HG02852 (cell line): ENCODE measurements around the gene SLC9B2.

ENCODE experiments used
- ATAC-seq: cut with Tn5 transposase; IDR thresholded peaks from one replicate; pipeline ENCODE4 v1.9.1; 2021; ENCODE audit warnings: mild to moderate bottlenecking, moderate library complexity; ENCODE audit not compliant: unreplicated experiment

The SLC9B2 gene

GRCh38 chr4:103076747-103077347 is at the start of gene SLC9B2:
TSS of gene SLC9B2 (minus strand) at chr4:103076761. CDS start at chr4:103067550, 9,211 bp downstream.
- ATAC-seq = peak; percentile 59

DNA sequence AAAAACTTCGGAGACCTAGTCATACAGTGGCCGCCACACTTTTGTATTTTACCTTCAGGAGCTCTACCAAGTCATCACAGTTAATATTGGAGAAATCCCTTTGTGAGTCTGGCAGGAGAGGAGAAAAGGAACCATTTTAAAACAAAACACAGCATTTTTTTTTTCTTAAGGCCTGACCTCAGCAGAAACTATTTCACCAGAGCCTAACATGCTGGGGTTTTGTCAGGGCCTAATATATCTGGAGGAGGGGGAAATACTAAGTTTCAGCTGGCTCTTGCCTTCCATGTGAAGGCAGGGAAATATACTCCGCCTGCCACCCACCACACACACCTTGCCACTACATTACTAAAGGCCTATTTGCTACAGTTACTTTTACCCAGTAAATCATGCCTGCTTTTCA is 49.6 kb upstream of the SLC9B2 start:
- ATAC-seq = no peak

- no peak for ATAC-seq
These were observed 46.6 kb upstream of the SLC9B2 start for GRCh38 chr4:103123114-103123513.

GRCh38 chr4:103118166-103118565 is 41.6 kb upstream of the SLC9B2 start:
- no peak for ATAC-seq

GRCh38 chr4:103111598-103111997 is 35.0 kb upstream of the SLC9B2 start:
- no peak for ATAC-seq

DNA sequence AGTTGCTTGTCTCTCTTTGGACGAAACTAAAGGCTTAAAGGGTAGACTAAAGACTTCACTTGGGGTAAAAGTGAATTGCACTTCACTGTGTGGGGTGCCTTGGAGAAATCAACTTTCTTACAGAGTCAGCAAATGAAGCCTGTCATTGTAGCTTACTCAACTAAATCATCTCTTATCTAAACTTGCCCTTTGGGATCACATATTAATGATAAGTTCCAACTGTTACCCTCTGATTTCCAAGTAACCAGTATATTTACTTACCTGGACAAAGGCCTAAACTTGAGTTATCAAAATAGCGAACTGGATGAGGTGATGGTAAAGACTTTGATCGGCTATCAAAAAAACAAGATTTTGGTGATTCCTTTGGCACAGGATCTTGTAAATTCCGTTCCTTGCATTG is 32.0 kb upstream of the SLC9B2 start:
- ATAC-seq = no peak

DNA sequence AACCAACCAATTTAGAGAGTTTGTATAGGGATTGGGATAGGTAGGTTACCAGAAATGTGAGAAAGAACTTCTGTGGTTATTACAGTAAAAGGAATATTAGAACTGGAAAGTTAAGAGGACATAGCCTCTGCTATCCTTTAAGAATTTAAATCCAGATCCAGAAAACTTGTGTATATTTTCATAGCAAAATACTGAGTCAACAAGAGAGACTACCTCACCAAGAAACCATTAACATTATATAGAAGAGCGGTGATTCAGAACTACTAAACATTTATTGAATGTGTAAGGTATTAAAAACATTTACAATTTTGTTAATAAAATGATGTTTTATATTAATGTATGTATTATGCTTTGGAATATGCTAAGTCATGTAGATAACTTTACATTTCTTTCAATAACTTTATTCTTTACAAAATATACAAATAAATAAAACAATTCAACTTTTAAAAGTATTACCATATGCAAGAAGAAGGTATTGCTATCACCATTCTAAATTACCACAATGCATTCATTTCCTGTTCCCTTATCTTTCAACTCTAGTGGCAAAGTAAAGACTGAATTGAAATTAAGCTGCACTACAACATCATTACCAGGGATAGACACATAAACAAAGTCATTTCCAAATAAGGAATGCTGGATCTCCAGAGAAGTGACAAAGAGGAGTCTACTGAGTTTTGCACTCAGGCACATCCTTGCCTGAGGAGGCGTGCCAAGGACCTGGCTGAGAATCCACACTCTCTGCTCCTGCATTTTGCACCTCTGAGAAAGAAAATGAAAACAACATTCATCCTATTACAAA is 29.2 kb upstream of the SLC9B2 start:
- ATAC-seq = no peak

DNA sequence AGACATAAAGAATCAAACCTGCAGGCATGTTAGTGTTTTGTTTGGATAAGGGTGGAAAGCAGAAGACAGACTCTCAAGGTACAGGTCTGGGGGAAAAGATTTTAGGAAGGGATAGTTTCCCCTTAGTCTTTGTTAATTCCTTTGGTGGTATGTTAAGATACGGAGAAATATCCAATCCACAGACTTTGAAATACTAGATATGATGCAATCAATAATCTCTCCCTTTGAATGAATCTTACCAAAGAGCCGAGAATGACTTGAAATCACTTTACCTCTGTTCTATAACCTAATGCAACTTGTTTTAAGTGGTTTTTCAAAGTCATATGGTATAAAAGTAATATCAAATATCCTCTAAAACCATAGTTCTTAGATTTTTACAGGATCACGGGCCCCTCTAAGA is 28.3 kb upstream of the SLC9B2 start:
- no peak for ATAC-seq

DNA sequence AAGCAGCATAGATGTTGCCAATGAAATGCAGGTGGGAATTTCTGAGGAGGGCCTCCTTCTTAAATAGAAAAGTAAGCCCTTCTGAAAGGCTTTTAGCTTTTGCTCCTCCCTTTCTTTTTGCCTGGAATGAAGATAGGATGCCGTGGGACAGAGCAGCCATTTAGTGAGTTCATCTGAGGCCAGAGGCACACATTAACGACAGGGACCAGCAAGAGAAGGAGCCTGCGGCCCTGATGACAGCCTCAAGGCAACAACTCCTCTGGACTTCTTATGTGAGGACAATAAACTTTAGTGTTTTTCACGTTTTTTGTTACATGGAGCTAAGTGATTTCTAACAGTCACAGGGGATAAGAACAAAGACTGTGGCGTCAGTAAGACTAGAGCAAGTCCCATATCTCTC is 24.1 kb upstream of the SLC9B2 start:
- no peak for ATAC-seq

- ATAC-seq = peak; percentile 98
These were observed 23.3 kb upstream of the SLC9B2 start, which contains the start of gene BDH2 for GRCh38 chr4:103099691-103100392. TSS of gene BDH2 (minus strand) at chr4:103099834. CDS start at chr4:103096254, 3,580 bp downstream.

GRCh38 chr4:103098756-103099440 is 22.3 kb upstream of the SLC9B2 start:
- no peak for ATAC-seq

DNA sequence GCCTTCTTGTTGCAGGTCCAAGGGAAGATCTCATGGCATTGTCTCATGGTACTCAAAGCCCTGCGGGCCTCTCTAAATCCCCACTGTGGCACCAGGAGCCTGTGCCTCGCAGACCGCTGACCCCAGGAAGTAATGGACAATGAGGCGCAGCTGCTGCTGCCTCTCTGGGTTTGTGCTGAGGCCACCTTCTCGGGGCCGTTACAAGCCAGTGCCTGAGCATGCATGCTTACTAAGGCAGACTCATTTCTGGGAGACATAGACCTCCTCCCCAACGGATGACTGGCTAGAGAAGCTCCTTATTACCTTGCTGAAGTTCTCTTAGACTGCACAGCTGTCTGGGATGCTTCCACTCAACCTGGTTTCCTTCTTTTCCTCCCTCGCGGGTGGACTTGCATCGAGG is 21.8 kb upstream of the SLC9B2 start:
- no peak for ATAC-seq

- no peak for ATAC-seq
These were observed 20.6 kb upstream of the SLC9B2 start for GRCh38 chr4:103097112-103097511.

DNA sequence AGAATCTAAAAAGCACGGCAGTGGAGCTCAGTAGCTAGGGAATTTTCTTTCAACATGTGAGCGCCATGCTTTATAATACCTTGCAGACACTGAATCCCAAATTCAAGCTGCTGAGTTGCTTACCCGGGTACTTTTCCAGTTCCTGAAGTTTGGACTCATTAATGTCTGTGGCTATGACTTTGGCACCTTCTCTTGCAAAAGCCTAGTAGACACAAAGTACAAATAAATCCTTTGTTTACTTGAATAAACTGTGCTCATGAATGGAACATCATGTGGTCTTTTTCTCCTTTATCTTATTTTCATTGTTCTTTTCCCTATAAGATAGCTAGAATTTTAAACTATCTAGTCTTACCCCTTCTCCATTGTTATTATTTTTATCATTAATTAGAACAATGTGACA is 18.5 kb upstream of the SLC9B2 start:
- ATAC-seq = no peak

- no peak for ATAC-seq
These were observed 15.7 kb upstream of the SLC9B2 start for GRCh38 chr4:103092245-103092644.

- ATAC-seq = peak; percentile 63
These were observed 15.2 kb upstream of the SLC9B2 start for GRCh38 chr4:103091601-103092223.

GRCh38 chr4:103089481-103089880 is 12.9 kb upstream of the SLC9B2 start:
- ATAC-seq = no peak

DNA sequence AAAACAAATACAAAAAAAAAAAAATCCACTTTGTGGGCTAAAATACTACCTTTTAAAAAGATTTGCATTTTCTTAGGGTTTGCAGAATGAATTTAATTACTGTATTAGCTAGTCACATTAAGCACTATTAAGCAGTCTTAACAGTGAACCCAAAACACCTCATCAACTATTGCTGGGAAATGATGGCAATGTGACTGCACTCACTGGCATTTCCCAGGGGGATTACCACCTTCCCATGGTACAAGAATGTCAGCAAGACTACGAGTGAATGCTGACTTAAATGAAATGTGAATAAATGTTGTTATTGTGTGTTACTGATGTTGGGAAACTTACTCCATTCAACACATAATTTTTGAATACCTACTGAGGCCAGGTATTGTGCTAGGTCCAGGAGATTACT is 10.0 kb upstream of the SLC9B2 start:
- ATAC-seq = no peak

DNA sequence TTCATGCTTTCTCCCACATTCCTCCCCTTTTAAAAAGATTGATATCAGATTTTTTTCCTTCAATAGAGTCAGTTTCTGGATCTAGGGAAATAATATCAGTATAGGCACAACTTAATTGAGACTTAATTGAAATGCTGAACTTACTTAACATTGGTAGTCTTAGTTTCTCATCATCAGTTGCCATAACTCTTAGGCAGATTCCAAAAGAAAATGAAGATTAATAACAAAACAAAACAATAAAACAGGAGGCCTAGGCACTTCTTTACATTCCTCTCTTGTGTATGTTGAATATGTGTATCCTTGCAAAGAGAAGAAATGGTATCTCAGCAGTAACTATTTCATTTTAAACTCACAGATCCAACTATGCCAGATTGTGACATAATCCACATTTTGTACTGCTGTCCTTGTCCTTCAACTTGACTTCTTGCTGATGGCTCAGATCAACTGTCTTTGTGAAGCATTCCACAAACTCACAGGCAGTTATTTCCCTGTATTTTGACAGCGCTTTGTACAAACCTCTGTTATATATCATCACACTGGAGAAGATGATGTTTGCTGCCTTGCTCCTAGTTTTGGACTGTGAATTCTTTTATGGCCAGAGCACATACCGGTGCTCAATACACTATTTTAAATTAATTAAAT is 9.1 kb upstream of the SLC9B2 start:
- no peak for ATAC-seq

DNA sequence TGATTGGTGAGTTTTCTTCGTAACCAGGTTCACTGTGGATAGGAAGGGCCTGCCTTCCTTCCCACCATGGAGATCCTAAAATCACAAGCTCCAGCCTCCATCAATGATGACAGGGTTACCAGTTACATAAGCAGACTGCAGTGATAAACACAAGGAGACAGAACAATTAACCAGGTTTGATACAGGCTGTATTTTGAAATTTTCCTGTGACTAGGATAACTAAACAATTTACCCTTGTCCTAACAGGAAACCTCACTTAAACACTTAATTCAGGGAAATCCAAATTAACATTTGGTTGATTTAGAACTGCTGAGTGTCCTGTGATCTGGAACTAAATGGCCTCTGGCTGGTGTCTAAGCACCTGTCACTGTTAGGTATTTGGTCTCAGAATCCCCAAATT is 3.1 kb upstream of the SLC9B2 start:
- no peak for ATAC-seq
